GM18861 (cell line): ENCODE measurements around the gene ZNF487.

Source experiments
- ATAC-seq: cut with Tn5 transposase; IDR thresholded peaks from one replicate; pipeline ENCODE4 v1.9.1; 2021; ENCODE audit not compliant: unreplicated experiment

ZNF487 gene

DNA sequence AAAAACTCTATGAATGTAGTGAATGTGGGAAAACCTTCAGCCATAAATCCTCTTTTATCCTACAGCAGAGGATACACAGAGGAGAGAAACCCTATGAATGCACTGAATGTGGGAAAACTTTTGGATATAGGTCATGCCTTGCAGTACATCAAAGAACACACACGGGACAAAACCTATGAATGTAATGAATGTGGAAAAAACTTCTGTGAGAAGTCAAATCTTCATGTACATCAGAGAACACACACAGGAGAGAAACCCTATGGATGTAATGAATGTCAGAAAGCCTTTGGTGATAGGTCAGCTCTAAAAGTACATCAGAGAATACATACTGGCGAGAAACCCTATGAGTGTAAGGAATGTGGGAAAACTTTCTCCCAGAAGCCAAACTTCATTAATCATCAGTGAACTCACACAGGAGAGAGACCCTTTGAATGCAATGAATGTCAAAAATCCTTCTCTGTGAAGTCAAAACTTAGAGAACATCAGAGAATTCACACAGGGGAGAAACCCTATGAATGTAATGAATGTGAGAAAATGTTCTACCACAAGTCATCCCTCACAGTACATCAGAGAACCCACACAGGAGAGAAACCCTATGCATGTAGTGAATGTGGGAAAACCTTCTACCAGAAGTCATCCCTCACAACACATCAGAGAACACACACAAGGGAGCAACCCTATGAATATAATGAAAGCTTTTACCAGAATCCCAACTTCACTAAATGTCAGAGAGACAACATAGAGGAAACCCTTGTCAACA, 45.6 kb downstream of the ZNF487 start:
- ATAC-seq = no peak

DNA sequence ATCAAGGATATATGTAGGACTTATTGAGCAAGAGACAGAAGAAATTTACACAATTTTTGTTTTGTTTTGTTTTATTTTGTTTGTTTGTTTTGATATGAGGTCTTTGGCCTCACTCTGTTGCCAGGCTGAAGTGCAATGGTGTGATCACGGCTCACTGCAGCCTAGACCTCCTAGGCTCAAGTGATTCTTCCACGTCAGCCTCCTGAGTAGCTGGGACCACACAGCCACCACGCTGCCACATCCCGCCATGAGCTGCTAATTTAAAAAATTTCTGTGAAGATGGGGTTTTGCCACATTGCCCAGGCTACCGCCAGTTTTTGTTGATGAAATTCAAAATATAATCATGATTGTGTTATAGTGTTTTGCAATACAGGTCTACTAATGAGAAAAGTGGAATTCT, 54.9 kb downstream of the ZNF487 start:
- ATAC-seq = no peak

DNA sequence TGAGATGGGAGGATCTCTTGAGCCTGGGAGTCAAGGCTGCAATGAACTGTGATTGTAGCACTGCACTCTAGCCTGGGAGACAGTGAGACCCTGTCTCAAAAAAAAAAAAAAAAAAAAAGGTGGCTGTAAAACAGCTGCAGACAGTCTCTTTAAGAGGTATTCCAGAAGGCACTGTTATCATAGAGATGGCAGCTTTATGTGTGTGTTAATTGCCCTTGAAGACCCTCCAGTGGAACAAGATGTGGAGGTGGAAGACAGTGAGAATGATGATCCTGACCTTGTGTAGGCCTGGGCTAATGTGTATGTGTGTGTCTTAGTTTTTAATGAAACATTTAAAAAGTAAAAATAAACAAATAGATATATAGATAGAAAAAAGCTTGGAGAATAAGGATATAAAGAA, 66.0 kb downstream of the ZNF487 start:
- ATAC-seq = no peak

DNA sequence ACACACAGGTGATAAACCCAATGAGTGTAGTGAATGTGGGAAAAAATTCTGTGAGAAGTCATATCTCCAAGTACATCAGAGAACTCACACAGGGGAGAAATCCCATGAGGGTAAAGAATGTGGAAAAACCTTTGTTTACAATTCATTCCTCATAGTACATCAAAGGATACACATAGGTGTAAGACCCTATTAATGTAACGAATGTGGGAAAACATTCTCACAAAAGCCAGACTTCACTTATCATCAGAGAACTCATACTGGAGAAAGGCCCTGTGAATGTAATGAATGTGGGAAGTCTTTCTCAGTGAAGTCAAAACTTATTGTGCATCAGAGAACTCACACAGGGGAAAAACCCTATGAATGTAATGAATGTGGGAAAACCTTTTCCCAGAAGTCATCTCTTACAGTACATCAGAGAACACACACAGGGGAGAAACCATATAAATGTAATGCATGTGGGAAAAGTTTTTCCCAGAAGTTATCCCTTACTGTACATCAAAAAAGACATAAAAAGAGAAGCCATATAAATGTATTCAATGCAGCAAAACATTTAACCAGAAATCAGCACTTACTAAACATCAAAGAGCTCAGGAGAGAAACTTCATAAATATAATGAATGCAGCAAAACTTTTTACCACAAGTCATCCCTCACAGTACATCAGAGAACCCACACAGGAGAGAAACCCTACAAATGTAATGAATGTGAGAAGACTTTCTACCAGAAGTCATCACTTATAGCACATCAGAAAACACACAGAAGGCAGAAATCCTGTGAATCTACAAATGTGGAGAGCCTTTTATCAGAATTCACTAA, 87.7 kb downstream of the ZNF487 start:
- ATAC-seq = no peak
